LNCaP clone FGC (cell line): ENCODE measurements around the gene ADGRD1.

Experiments
- DNase-seq: peaks from one replicate; pipeline ENCODE4 v3.0.0-alpha.2; 2011; ENCODE audit warnings: low read depth
- H3K4me3 ChIP-seq: 2 replicates; pipeline ENCODE4 v1.5.1; 2011; ENCODE audit warnings: mild to moderate bottlenecking, low read depth, low read length, control low read depth
- CTCF ChIP-seq: IDR thresholded peaks from 2 replicates; pipeline ENCODE4 v1.5.1; 2012; ENCODE audit warnings: mild to moderate bottlenecking; ENCODE audit not compliant: control insufficient read depth, insufficient read depth; ENCODE audit errors: extremely low read depth

Gene ADGRD1

GRCh38 chr12:131075194-131075593 lies 121.5 kb downstream of the ADGRD1 start:
- no peak for TF ChIP-seq CTCF
- DNase-seq, result no peak
- no peak overlapping the region for H3K4me3 ChIP-seq

GRCh38 chr12:131075611-131076010 lies 121.9 kb downstream of the ADGRD1 start:
- DNase-seq, result no peak
- H3K4me3 ChIP-seq, result no peak overlapping the region
- TF ChIP-seq CTCF, result no peak

- H3K4me3 ChIP-seq, result no peak overlapping the region
- no peak for DNase-seq
- TF ChIP-seq CTCF, result no peak
Measured at GRCh38 chr12:131076296-131076695, 122.6 kb downstream of the ADGRD1 start.

- DNase-seq, result no peak
- no peak for TF ChIP-seq CTCF
Measured at GRCh38 chr12:131076791-131077747, 123.4 kb downstream of the ADGRD1 start.

GRCh38 chr12:131077931-131078391 lies 124.3 kb downstream of the ADGRD1 start:
- no peak for TF ChIP-seq CTCF
- DNase-seq, result no peak
- no peak overlapping the region for H3K4me3 ChIP-seq

More at GRCh38 chr12:131076791-131077747, 123.4 kb downstream of the ADGRD1 start:
- H3K4me3 ChIP-seq, result no peak overlapping the region

GRCh38 chr12:131082290-131083194 lies 128.8 kb downstream of the ADGRD1 start:
- TF ChIP-seq CTCF, result no peak
- no peak for DNase-seq
- no peak overlapping the region for H3K4me3 ChIP-seq
